ENCODE data around the gene ZMYM4.

GRCh38 chr1:35432231-35432630, 163.7 kb downstream of the ZMYM4 start:
- no peak for TF ChIP-seq CTCF (IDR thresholded peaks at IDR 0.05)
- TF ChIP-seq POLR2A (IDR thresholded peaks at IDR 0.05), result no peak
